ENCODE measurements around the gene GIMAP5. TPM values are rescaled to one million over a fixed set of nuclear protein-coding genes. Genes with fewer than 3 reads are reported as not detected.

Gene GIMAP5
- polyA plus RNA-seq, 1 of the 3 experiments (the other 2 are of a cell fraction) = not detected

DNA sequence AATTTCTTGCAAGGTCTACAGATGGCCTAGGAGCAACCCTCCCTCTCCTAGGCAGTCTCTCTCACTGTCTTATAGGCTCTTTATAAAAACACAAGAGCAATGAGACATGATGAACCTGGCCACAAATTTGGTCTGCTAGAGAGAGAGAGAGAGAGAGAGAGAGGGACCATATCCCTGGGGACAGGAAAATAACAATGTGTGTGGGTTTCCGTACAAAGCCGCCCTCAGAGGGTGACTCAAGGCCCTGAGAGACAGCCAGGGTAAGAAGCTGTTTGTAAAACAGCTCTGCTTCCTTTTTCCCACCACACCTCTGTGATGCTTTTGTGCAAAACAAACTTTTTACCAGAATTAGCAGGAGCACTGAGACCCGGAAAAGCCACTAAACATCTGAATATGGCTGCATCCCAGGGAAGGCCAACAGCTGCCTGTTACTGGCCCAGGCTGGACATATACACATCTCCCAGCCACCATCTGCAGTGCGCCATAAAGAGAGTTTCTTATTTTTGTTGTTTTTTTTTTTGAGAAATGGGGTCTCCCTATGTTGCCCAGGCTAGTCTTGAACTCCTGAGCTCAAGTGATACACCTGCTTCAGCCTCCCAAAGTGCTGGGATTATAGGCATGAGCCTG, 18.4 kb downstream of the GIMAP5 start:
- DNase-seq = no peak
- Histone ChIP-seq H3F3A (replicated peaks; ENCODE audit: insufficient read depth) (peaks cover 3% of the 10 kb centered on the region), H3K36me3 (replicated peaks in 1 of 2; ENCODE audit: control insufficient read depth in 1 of 2, insufficient read depth in 2 of 2, low read length in 1 of 2) (no peaks in the 10 kb centered on the region), H4K20me1 (ENCODE audit: insufficient read depth) (no peaks in the 10 kb centered on the region), H3K9ac (no peak overlapping the region), H3K27me3 (ENCODE audit: insufficient read depth) (peaks cover 8% of the 10 kb centered on the region; the same call in 1 of the 2 replicates), H3K27ac (ENCODE audit: low read depth in 2 of 2, low read length in 1 of 2) (no peak overlapping the region), H3K79me2 (ENCODE audit: insufficient read depth) (no peaks in the 10 kb centered on the region), H3K9me2 (no peaks in the 10 kb centered on the region), H3K4me3 (ENCODE audit: low read depth in 2 of 2, low read length in 1 of 2) (no peak overlapping the region), H3K9me3 (no peaks in the 10 kb centered on the region), H3K4me2 (no peak overlapping the region), H2AFZ (ENCODE audit: low read depth) (no peak overlapping the region), H3K4me1 (ENCODE audit: control insufficient read depth in 1 of 2, insufficient read depth in 2 of 2, low read depth in 1 of 2, low read length in 1 of 2) (no peaks in the 10 kb centered on the region)
- CTCF ChIA-PET = interaction anchor here (0.6 to 1.7 kb wide), 7 partner anchors 9 to 334 kb away, joined by 3 to 7 read pairs (median 4); no protein-coding TSS in a partner anchor
- 43% methylated on average over 4 of the region's 4 CpGs for WGBS (ENCODE audit: low lambda C conversion rate)
- POLR2A ChIA-PET = no interaction called here
- TF ChIP-seq CHD2 (IDR thresholded peaks at IDR 0.05; ENCODE audit: low read length, partially characterized antibody) = no peak
- TF ChIP-seq, protein P1, sequence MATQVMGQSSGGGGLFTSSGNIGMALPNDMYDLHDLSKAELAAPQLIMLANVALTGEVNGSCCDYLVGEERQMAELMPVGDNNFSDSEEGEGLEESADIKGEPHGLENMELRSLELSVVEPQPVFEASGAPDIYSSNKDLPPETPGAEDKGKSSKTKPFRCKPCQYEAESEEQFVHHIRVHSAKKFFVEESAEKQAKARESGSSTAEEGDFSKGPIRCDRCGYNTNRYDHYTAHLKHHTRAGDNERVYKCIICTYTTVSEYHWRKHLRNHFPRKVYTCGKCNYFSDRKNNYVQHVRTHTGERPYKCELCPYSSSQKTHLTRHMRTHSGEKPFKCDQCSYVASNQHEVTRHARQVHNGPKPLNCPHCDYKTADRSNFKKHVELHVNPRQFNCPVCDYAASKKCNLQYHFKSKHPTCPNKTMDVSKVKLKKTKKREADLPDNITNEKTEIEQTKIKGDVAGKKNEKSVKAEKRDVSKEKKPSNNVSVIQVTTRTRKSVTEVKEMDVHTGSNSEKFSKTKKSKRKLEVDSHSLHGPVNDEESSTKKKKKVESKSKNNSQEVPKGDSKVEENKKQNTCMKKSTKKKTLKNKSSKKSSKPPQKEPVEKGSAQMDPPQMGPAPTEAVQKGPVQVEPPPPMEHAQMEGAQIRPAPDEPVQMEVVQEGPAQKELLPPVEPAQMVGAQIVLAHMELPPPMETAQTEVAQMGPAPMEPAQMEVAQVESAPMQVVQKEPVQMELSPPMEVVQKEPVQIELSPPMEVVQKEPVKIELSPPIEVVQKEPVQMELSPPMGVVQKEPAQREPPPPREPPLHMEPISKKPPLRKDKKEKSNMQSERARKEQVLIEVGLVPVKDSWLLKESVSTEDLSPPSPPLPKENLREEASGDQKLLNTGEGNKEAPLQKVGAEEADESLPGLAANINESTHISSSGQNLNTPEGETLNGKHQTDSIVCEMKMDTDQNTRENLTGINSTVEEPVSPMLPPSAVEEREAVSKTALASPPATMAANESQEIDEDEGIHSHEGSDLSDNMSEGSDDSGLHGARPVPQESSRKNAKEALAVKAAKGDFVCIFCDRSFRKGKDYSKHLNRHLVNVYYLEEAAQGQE (IDR thresholded peaks at IDR 0.05; ENCODE audit: low read depth, low read length) = no peak
- TF ChIP-seq RXRA (IDR thresholded peaks at IDR 0.05; ENCODE audit: borderline replicate concordance, low read depth) = no peak
- TF ChIP-seq EP300 (IDR thresholded peaks at IDR 0.05; ENCODE audit: borderline replicate concordance in 1 of 2, low read depth in 1 of 2, low read length in 1 of 2) = no peak
- no peak for TF ChIP-seq TCF12 (IDR thresholded peaks at IDR 0.05)
- TF ChIP-seq RCOR1 (IDR thresholded peaks at IDR 0.05; ENCODE audit: low read length) = no peak
- TF ChIP-seq SMC3 (IDR thresholded peaks at IDR 0.05; ENCODE audit: low read depth, low read length) = no peak
- no peak for TF ChIP-seq FOXM1 (IDR thresholded peaks at IDR 0.05; ENCODE audit: low read depth)
- TF ChIP-seq ELF1 (IDR thresholded peaks at IDR 0.05) = no peak
- TF ChIP-seq, protein P2, sequence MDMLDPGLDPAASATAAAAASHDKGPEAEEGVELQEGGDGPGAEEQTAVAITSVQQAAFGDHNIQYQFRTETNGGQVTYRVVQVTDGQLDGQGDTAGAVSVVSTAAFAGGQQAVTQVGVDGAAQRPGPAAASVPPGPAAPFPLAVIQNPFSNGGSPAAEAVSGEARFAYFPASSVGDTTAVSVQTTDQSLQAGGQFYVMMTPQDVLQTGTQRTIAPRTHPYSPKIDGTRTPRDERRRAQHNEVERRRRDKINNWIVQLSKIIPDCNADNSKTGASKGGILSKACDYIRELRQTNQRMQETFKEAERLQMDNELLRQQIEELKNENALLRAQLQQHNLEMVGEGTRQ (IDR thresholded peaks at IDR 0.05; ENCODE audit: borderline replicate concordance, low read depth, low read length) = no peak
- no peak for TF ChIP-seq SIN3A (IDR thresholded peaks at IDR 0.05; ENCODE audit: borderline replicate concordance, low read depth, low read length)
- TF ChIP-seq FOSL2 (IDR thresholded peaks at IDR 0.05; ENCODE audit: borderline replicate concordance, low read depth) = no peak

DNA sequence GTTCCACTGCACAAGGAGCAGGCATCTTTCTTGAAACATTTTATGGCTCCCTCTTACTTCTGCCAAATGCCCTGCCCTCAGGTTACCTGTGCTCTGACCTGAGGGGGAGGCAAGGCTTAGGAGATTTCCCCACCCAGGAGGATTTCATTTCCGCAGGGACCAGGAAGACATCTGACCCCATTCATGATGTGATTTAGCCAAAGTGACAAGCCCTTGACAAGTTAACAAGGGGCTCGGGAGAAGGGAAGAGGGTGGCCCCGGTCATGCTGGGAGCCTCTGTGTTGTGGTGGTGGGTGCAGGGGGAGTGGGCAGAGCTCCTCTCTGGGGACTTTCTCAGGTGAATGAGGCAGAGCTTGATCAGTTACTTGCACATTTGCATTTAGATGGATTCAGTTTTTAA, 18.9 kb downstream of the GIMAP5 start:
- Histone ChIP-seq H3K79me2 (ENCODE audit: insufficient read depth) (no peaks in the 10 kb centered on the region), H3K4me3 (ENCODE audit: low read depth in 2 of 2, low read length in 1 of 2) (no peak overlapping the region), H3K27me3 (ENCODE audit: insufficient read depth) (peaks cover 8% of the 10 kb centered on the region; the same call in 1 of the 2 replicates), H3K9me3 (no peaks in the 10 kb centered on the region), H3K4me1 (ENCODE audit: control insufficient read depth in 1 of 2, insufficient read depth in 2 of 2, low read depth in 1 of 2, low read length in 1 of 2) (no peaks in the 10 kb centered on the region), H3K4me2 (no peak overlapping the region), H3K36me3 (replicated peaks in 1 of 2; ENCODE audit: control insufficient read depth in 1 of 2, insufficient read depth in 2 of 2, low read length in 1 of 2) (no peaks in the 10 kb centered on the region), H3K9me2 (no peaks in the 10 kb centered on the region), H4K20me1 (ENCODE audit: insufficient read depth) (no peaks in the 10 kb centered on the region), H3F3A (replicated peaks; ENCODE audit: insufficient read depth) (peaks cover 3% of the 10 kb centered on the region), H2AFZ (ENCODE audit: low read depth) (no peak overlapping the region), H3K9ac (no peak overlapping the region), H3K27ac (ENCODE audit: low read depth in 2 of 2, low read length in 1 of 2) (no peak overlapping the region)
- no peak for DNase-seq
- 43% methylated on average over 3 of the region's 3 CpGs for WGBS (ENCODE audit: low lambda C conversion rate)
- CTCF ChIA-PET = interaction anchor here (0.6 to 1.7 kb wide), 8 partner anchors 10 to 335 kb away, joined by 3 to 7 read pairs (median 4); partner anchors contain the start of gene GIMAP5
- POLR2A ChIA-PET = no interaction called here
- no peak for TF ChIP-seq EZH2phosphoT487 (IDR thresholded peaks at IDR 0.05; ENCODE audit: borderline replicate concordance, low read depth)
- no peak for TF ChIP-seq GATA2 (CRISPR knock-in tag; IDR thresholded peaks at IDR 0.05)
- TF ChIP-seq, protein P3, sequence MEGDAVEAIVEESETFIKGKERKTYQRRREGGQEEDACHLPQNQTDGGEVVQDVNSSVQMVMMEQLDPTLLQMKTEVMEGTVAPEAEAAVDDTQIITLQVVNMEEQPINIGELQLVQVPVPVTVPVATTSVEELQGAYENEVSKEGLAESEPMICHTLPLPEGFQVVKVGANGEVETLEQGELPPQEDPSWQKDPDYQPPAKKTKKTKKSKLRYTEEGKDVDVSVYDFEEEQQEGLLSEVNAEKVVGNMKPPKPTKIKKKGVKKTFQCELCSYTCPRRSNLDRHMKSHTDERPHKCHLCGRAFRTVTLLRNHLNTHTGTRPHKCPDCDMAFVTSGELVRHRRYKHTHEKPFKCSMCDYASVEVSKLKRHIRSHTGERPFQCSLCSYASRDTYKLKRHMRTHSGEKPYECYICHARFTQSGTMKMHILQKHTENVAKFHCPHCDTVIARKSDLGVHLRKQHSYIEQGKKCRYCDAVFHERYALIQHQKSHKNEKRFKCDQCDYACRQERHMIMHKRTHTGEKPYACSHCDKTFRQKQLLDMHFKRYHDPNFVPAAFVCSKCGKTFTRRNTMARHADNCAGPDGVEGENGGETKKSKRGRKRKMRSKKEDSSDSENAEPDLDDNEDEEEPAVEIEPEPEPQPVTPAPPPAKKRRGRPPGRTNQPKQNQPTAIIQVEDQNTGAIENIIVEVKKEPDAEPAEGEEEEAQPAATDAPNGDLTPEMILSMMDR (IDR thresholded peaks at IDR 0.05) = no peak
- TF ChIP-seq MXI1 (IDR thresholded peaks at IDR 0.05; ENCODE audit: low read depth, low read length) = no peak
- no peak for TF ChIP-seq TEAD4 (IDR thresholded peaks at IDR 0.05; ENCODE audit: borderline replicate concordance, insufficient read depth)
- TF ChIP-seq POLR2AphosphoS5 (IDR thresholded peaks at IDR 0.05; ENCODE audit: low read depth, low read length) = no peak
- no peak for TF ChIP-seq NRF1 (IDR thresholded peaks at IDR 0.05; ENCODE audit: low read depth, low read length)
